Activated CD8-positive, alpha-beta memory T cell treated with anti-CD3 and anti-CD28 coated beads for 1 hour (primary cell): ENCODE measurements around the gene GRIN1.
"Not testable (repeated sequence)": the region's sequence is repeated elsewhere in the genome, so short reads cannot be mapped to it uniquely, and the experiment has no call there.

Experiments used
- DNase-seq, 2 donors: peaks; one replicate each; pipeline ENCODE4 v3.0.0-alpha.2; 2020; ENCODE audit warnings: low read depth in 1 of 2; ENCODE audit errors: extremely low read depth in 1 of 2

GRIN1 gene

GRCh38 chr9:137110911-137111787 lies 27.8 kb upstream of the GRIN1 start:
- DNase-seq = no peak

GRCh38 chr9:137111788-137112563 lies 27.0 kb upstream of the GRIN1 start:
- no peak for DNase-seq

GRCh38 chr9:137112564-137113384 lies 26.2 kb upstream of the GRIN1 start:
- DNase-seq = no peak

DNA sequence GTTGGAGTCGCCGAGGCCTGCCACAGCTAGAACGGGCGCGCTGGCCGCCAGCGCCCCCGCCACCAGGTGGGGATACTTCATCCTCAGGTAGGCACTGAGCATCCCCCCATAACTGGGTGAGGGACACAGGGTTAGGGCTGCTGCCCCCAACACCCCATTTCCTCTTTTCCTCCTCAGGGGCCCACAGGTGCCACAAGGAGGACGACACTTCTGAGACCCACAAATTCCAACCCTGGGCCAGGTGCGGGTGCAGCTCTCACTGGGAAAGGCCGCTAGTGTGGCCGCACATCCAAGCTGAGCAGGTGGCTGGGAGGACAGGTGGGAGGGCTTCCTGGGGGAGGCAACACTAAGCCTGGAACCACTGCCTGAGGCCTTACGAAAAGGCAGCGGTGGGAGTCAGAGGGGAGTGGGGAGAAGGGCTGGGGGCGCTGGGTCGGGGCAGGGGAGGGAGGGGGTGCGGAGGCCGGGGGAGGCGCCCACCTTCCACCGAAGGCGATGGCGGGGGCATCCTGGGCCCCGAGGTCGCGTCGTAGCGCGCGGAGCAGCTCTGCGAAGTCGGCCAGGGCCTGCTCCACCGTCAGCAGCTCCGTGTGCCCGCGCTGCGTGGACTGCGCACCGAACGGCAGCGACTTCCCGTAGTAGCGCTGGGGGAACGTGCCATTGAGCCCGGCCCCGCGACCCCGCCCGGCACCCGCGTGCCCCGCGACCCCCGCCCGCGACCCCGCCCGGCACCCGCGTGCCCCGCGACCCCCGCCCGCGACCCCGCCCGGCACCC lies 25.4 kb upstream of the GRIN1 start:
- DNase-seq = no peak

DNA sequence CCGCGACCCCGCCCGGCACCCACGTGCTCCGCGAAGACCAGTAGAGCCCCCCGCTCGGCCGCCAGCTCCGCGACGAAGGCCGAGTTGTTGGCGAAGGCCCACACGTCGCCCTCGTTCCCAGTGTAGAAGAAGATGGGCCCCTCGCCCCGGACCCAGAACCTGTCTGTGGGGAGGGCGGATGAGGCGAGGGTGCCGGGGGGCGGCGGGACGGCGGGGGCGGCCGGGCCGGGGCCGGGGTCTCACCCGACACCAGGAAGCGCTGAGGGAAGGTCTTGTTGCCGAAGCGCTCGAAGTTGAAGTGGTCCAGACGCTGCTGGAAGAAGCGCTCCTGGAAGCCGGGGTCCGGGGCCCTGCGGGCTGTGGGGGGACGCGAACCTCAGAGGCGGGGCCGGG lies 24.7 kb upstream of the GRIN1 start:
- DNase-seq = no peak

DNA sequence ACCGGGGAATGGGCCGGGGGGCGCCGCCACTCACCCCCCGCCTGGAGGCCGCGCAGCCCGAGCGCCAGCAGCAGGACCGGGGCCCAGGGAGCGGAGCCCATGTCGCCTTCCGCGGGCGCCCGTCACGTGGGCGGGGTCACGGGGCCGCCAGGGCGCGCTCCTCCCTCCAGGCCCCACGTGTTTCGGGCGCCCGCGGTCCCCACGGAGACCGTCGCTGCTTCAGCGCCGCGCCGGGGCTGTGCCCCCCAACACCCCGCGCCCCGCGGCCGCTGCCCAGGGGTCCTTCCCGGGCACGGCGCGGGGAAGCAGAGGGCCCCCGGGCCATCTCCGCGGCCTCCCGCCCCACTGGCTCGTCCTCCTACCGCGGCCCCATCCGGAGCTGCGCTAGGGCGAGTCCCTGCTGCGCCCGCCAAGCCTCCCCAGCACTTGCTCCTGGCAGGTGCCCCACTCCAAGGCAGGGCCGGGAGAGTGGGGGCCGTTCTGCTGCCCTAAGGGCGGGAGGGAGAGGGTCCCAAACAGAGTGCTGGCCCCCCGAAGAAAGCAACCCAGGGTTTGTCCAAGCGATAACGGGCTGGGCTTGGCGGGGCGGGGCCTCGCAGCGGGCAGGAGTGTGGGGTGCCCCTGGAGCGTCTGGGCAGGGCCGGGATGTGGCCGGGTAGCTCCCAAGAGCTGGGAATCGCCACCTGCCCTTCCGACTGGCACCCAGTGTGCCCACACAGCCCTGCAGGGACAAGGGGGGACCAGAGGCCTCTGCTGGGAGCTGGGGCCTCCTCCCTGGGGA lies 24.2 kb upstream of the GRIN1 start, which contains the start of gene DPP7:
TSS of gene DPP7 (minus strand) at position 121 of the 781 bp plus-strand sequence. CDS start at position 101, 20 bp downstream.
- peak; percentile 40 to 75 for DNase-seq

DNA sequence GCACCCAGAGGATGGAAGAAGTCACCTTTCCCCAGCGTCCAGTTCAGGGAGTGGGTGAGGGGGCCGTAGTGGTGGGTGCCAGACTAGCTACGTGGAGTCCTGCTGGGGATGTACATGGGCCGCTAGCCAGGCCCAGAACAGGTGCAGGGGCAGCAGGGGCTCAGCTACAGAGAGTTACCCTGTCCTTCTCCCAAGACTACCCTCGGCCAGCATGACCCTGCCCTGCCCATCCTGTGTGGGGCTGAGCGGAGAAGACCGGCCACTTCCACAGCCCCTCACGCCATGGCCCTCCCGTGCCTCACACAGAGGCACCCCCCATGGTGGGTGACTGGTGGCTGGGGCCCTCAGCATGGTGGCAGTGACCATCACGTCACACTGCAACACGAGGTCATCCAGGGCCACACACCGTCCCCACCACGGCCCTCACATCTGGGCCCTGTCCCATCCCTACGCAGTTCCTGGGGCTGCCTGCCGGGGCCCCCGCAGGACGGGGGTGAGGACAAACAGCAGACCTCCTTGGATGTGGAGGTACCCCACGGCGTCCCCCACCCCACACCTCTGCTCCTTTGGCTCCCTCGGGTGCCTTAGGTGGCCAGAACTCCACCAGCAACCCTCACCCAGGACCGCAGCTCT lies 23.4 kb upstream of the GRIN1 start:
- DNase-seq = no peak

DNA sequence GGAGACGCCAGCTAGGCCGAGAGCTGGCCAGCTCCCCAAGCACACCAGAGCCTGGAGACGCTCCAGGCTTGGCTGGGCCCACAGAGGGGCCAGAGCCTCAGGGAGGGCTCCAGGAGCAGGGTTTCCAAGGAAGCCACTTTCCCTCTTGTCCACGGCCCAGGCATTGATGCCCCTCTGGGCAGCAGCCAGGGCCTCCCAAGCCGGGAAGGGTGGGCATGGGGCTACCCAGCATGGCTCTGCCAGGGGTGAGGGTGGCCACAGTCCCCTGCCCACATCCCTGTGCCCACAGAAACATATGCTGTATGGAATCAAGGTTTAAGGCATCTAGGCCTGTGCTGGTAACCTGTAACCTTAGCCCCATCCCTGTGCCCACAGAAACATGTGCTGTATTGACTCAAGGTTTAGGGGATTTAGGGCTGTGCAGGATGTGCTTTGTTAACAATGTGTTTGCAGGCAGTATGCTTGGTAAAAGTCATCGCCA lies 22.9 kb upstream of the GRIN1 start:
- DNase-seq = no peak

GRCh38 chr9:137116728-137117127 lies 22.2 kb upstream of the GRIN1 start:
- DNase-seq = no peak

DNA sequence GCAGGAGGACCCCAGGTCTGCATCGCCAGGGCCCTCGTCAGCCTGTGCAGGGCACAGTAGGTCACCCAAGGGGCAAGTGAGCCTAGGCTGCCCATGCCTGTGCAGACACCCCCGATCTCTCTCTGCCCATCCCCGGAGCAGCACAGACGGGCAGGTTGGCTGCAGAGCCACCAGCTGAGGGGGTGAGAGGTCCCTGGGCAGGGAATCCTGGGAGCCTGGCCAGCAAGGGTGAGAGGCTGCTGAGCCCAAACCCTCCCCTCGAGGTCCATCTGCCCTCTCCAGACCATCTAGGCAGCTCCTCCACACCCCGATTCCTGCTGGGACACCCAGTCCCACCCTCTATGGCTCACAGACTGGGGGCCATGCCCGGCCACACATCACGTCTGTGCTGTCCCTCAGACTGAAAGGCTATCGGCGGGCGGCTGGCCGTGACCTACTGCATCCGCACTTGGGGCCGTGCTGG lies 21.7 kb upstream of the GRIN1 start:
- DNase-seq = no peak

GRCh38 chr9:137118092-137118603 lies 20.8 kb upstream of the GRIN1 start:
- DNase-seq = not testable (repeated sequence)

- DNase-seq = not testable (repeated sequence)
Observed at GRCh38 chr9:137121927-137122795, 16.8 kb upstream of the GRIN1 start.

GRCh38 chr9:137122796-137123467 lies 16.0 kb upstream of the GRIN1 start:
- not testable (repeated sequence) for DNase-seq

DNA sequence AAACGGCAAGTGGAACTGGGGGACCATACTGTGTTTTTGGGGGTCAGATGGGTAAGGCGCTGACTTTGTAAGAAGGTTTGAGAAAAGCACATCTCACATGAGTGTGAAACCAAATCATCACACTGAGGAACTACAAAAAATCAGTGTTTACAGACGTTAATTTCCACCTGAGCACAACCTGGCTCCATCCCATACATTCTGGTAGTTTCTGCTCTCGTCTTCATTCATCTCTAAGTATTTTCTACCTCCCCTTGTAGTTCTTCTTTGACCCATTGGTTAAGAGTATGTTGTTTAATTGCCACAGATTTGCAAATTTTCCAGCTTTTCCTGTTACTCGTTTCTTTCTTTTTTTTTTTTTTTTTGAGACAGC lies 15.5 kb upstream of the GRIN1 start:
- DNase-seq = no peak

DNA sequence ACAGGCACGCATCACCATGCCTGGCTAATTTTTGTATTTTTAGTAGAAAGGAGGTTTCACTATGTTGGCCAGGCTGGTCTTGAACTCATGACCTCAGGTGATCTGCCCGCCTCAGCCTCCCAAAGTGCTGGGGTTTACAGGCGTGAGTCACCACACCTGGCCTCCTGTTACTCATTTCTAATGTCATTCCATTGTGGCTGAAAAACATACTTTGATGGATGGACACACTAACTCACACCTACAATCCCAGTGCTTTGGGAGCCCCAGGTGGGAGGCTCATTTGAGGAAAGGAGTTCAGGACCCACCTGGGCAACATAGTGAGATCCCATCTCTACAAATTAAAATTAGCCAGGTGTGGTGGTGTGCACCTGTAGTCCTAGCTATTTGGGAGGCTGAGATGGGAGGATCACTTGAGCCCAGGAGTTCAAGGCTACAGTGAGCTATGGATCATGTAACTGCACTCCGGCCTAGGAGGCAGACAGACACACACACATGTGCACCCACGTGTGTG lies 14.9 kb upstream of the GRIN1 start:
- DNase-seq = not testable (repeated sequence)

DNA sequence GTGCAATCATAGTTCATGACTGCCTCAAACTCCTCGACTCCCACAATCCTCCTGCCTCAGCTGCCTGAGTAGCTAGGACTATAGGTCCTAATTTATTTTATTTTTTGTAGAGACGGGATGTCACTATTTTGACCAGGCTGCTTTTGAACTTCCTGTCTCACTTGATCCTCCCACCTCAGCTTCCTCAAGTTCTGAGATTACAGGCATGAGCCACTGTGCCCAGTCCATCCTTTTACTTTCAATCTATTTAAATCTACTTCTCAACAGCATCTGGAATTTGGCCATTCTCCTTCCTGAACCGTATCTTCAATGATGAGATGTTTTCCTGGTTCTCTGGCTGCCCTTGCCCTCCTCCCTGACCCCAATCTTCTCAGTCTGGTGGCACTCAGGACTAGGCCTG lies 12.2 kb upstream of the GRIN1 start:
- no peak for DNase-seq
